Amniotic stem cell (primary cell): ENCODE measurements around the gene GABBR1.
A peak's percentile ranks its signal among the peaks of the same experiment; 100 is the strongest.
"Not testable (repeated sequence)": the region's sequence is repeated elsewhere in the genome, so short reads cannot be mapped to it uniquely, and the experiment has no call there.

Experiments used
- DNase-seq: peaks from one replicate; lab custom pipeline; 2025; lab: John Stamatoyannopoulos, UW

GABBR1 gene

GRCh38 chr6:29632789-29633533, at the start of gene GABBR1:
Gene GABBR1, minus strand, starts transcription at chr6:29633183. Its CDS starts 798 bp downstream, at chr6:29632385.
- peak; percentile 86 for DNase-seq

- no peak for DNase-seq
Observed at GRCh38 chr6:29681811-29682210, 48.8 kb upstream of the GABBR1 start.

- no peak for DNase-seq
Observed at GRCh38 chr6:29680904-29681303, 47.9 kb upstream of the GABBR1 start, which contains the start of gene ZFP57. Gene ZFP57, minus strand, starts transcription at chr6:29681152. Its CDS starts 4,149 bp downstream, at chr6:29677003.

- DNase-seq: no peak
Observed at GRCh38 chr6:29680416-29680815, 47.4 kb upstream of the GABBR1 start.

- DNase-seq: no peak
Observed at GRCh38 chr6:29679962-29680361, 47.0 kb upstream of the GABBR1 start.

GRCh38 chr6:29678114-29678513, 45.1 kb upstream of the GABBR1 start:
- DNase-seq: no peak

GRCh38 chr6:29676981-29677601, 44.1 kb upstream of the GABBR1 start:
- no peak for DNase-seq

- DNase-seq: no peak
Observed at GRCh38 chr6:29675561-29675960, 42.6 kb upstream of the GABBR1 start.

GRCh38 chr6:29674008-29674407, 41.0 kb upstream of the GABBR1 start:
- no peak for DNase-seq

GRCh38 chr6:29673161-29673560, 40.2 kb upstream of the GABBR1 start:
- DNase-seq: no peak

GRCh38 chr6:29672116-29672515, 39.1 kb upstream of the GABBR1 start:
- not testable (repeated sequence) for DNase-seq

- no peak for DNase-seq
Observed at GRCh38 chr6:29671026-29671425, 38.0 kb upstream of the GABBR1 start.

- DNase-seq: no peak
Observed at GRCh38 chr6:29667158-29667557, 34.2 kb upstream of the GABBR1 start.

GRCh38 chr6:29666826-29667130, 33.8 kb upstream of the GABBR1 start:
- no peak for DNase-seq

- no peak for DNase-seq
Observed at GRCh38 chr6:29665942-29666825, 33.2 kb upstream of the GABBR1 start.

GRCh38 chr6:29663300-29664042, 30.5 kb upstream of the GABBR1 start:
- no peak for DNase-seq

GRCh38 chr6:29661502-29662141, 28.6 kb upstream of the GABBR1 start:
- DNase-seq: not testable (repeated sequence)

- no peak for DNase-seq
Observed at GRCh38 chr6:29661071-29661470, 28.1 kb upstream of the GABBR1 start.

GRCh38 chr6:29656798-29657197, 23.8 kb upstream of the GABBR1 start, which contains the start of gene MOG:
Gene MOG, plus strand, starts transcription at chr6:29657092. Its CDS starts 118 bp downstream, at chr6:29657210.
- no peak for DNase-seq

- DNase-seq: no peak
Observed at GRCh38 chr6:29656157-29656556, 23.2 kb upstream of the GABBR1 start.

GRCh38 chr6:29655658-29656057, 22.7 kb upstream of the GABBR1 start:
- no peak for DNase-seq
